Measurements from ENCODE around the gene ADH1A. TPM values are rescaled to one million over a fixed set of nuclear protein-coding genes. Genes with fewer than 3 reads are reported as not detected.

Gene ADH1A
- total RNA-seq, 2 experiments from 2014 or later: not detected

DNA sequence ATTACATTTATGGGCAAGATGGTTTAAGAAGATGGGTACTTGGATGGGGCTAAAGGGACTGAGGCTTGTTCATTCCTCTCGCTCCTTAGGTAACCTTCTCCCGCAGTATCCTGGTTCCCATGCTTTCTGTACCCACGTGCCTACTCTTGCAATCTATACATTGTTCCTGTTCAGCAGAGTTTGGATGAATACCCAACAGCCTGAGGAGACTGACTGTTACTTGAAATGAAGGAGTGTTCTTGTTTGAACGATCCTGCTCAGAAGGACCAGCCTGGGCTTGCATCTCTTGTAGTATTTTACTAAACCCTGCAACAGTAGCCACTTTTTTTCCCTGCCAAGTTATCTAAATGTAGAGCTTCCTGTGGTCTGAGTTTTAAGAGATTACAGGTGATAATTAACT, 38.0 kb downstream of the ADH1A start:
- Mint-ChIP-seq H3K27me3 (no peaks in the 10 kb centered on the region), H3K9me3 (no peaks in the 10 kb centered on the region), H3K36me3 (ENCODE audit: low read depth) (no peaks in the 10 kb centered on the region), H3K4me3 (no peak overlapping the region), H3K27ac (no peak overlapping the region), H3K4me1 (ENCODE audit: low read depth) (no peaks in the 10 kb centered on the region)
- no peaks in the 10 kb centered on the region for H3K27me3 ChIP-seq (ENCODE audit: control insufficient read depth in 1 of 2, insufficient read depth in 2 of 2, low read length in 2 of 2)
- H3K4me3 ChIP-seq (ENCODE audit: low read length): no peak overlapping the region
- DNase-seq (no peak), ATAC-seq (ENCODE audit: poor library complexity) (no peak)
- CTCF ChIA-PET: no interaction called here
- TF ChIP-seq, protein P1, sequence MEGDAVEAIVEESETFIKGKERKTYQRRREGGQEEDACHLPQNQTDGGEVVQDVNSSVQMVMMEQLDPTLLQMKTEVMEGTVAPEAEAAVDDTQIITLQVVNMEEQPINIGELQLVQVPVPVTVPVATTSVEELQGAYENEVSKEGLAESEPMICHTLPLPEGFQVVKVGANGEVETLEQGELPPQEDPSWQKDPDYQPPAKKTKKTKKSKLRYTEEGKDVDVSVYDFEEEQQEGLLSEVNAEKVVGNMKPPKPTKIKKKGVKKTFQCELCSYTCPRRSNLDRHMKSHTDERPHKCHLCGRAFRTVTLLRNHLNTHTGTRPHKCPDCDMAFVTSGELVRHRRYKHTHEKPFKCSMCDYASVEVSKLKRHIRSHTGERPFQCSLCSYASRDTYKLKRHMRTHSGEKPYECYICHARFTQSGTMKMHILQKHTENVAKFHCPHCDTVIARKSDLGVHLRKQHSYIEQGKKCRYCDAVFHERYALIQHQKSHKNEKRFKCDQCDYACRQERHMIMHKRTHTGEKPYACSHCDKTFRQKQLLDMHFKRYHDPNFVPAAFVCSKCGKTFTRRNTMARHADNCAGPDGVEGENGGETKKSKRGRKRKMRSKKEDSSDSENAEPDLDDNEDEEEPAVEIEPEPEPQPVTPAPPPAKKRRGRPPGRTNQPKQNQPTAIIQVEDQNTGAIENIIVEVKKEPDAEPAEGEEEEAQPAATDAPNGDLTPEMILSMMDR (IDR thresholded peaks at IDR 0.05): no peak
- no peaks in the 10 kb centered on the region for H3K36me3 ChIP-seq (ENCODE audit: insufficient read depth, low read length)
- no peak overlapping the region for H3K27ac ChIP-seq (ENCODE audit: low read depth in 1 of 2, low read length in 2 of 2)
- POLR2A ChIA-PET: no interaction called here
- H3K4me1 ChIP-seq (ENCODE audit: insufficient read depth, low read length): no peaks in the 10 kb centered on the region
- intact Hi-C loops (cut with DNase I, micrococcal nuclease): no loop called here
- H3K9me3 ChIP-seq (ENCODE audit: control insufficient read depth in 1 of 2, insufficient read depth in 1 of 2, low read length in 2 of 2): peaks cover 0 to 11% of the 10 kb centered on the region in 2 experiments

DNA sequence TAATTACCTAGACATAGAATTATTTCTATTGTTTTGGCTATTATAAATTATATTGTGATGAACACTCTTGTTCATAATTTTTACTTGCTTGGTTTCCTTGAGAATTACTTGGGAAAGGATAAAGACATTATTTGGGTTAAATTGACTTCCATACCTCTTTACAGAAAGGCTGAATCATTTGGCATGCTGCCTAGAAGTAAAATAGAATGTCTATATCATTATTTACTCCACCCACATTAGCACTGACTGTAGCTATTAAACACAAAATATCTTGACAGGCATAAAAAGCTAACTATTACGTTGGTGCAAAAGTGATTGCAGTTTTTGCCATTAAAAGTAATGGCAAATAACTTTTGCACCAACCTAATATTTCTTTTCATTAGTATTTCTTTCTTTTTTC, 42.1 kb downstream of the ADH1A start:
- peaks cover 10% of the 10 kb centered on the region for H3K9me3 Mint-ChIP-seq
- no peak overlapping the region for H3K4me3 ChIP-seq (ENCODE audit: low read length)
- peaks cover 0 to 2% of the 10 kb centered on the region in 2 experiments for H3K27me3 ChIP-seq (ENCODE audit: control insufficient read depth in 1 of 2, insufficient read depth in 2 of 2, low read length in 2 of 2)
- no peaks in the 10 kb centered on the region for H3K27me3 Mint-ChIP-seq
- H3K27ac Mint-ChIP-seq: no peak overlapping the region
- no peak for ATAC-seq (ENCODE audit: poor library complexity)
- CTCF ChIA-PET: no interaction called here
- DNase-seq: no peak
- H3K4me1 ChIP-seq (ENCODE audit: insufficient read depth, low read length): no peaks in the 10 kb centered on the region
- POLR2A ChIA-PET: no interaction called here
- H3K9me3 ChIP-seq (ENCODE audit: control insufficient read depth in 1 of 2, insufficient read depth in 1 of 2, low read length in 2 of 2): peaks cover 0 to 12% of the 10 kb centered on the region in 2 experiments
- H3K36me3 ChIP-seq (ENCODE audit: insufficient read depth, low read length): no peaks in the 10 kb centered on the region
- no peak overlapping the region for H3K27ac ChIP-seq (ENCODE audit: low read depth in 1 of 2, low read length in 2 of 2)
- TF ChIP-seq, protein P1 (IDR thresholded peaks at IDR 0.05): no peak
- intact Hi-C loops (cut with DNase I, micrococcal nuclease): no loop called here
- no peaks in the 10 kb centered on the region for H3K4me1 Mint-ChIP-seq (ENCODE audit: low read depth)
- no peaks in the 10 kb centered on the region for H3K36me3 Mint-ChIP-seq (ENCODE audit: low read depth)
- no peak overlapping the region for H3K4me3 Mint-ChIP-seq

DNA sequence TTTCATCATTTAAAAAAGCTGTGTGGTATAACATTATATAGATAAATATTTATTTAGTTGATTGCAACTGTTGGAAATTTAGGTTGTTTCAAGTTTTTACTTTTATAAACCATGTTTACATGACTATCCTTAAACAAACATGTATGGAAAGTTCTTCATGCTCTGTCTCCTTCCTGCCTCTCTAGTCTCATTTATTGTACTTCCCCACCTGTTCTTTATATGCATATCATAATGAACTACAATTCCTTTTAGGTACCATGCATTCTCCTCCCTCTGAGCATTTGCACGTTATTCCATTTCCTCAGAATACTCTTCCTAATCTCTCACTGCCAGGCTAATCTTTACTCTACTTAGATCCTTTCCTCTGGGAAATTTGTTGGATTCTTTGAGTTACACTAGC, 54.8 kb downstream of the ADH1A start:
- Mint-ChIP-seq H3K4me3 (no peak overlapping the region), H3K9me3 (peaks cover 8% of the 10 kb centered on the region), H3K27ac (no peak overlapping the region), H3K36me3 (ENCODE audit: low read depth) (no peaks in the 10 kb centered on the region), H3K27me3 (peaks cover 11% of the 10 kb centered on the region), H3K4me1 (ENCODE audit: low read depth) (no peaks in the 10 kb centered on the region)
- H3K4me1 ChIP-seq (ENCODE audit: insufficient read depth, low read length): no peaks in the 10 kb centered on the region
- H3K27ac ChIP-seq (ENCODE audit: low read depth in 1 of 2, low read length in 2 of 2): no peak overlapping the region
- DNase-seq (no peak), ATAC-seq (ENCODE audit: poor library complexity) (no peak)
- intact Hi-C loops (cut with DNase I, micrococcal nuclease): no loop called here
- CTCF ChIA-PET: no interaction called here
- H3K27me3 ChIP-seq (ENCODE audit: control insufficient read depth in 1 of 2, insufficient read depth in 2 of 2, low read length in 2 of 2): no peaks in the 10 kb centered on the region
- TF ChIP-seq, protein P1 (IDR thresholded peaks at IDR 0.05): no peak
- peaks cover 0 to 7% of the 10 kb centered on the region in 2 experiments for H3K9me3 ChIP-seq (ENCODE audit: control insufficient read depth in 1 of 2, insufficient read depth in 1 of 2, low read length in 2 of 2)
- no peak overlapping the region for H3K4me3 ChIP-seq (ENCODE audit: low read length)
- no peaks in the 10 kb centered on the region for H3K36me3 ChIP-seq (ENCODE audit: insufficient read depth, low read length)
- POLR2A ChIA-PET: no interaction called here
